ENCODE data around the gene SEC22C. TPM values are rescaled to one million over a fixed set of nuclear protein-coding genes. Genes with fewer than 3 reads are reported as not detected.

The SEC22C gene
- polyA plus RNA-seq, 1 donor (not counting 4 experiments of a cell fraction or from before 2014, with no cell fraction given) = 58.4 TPM

DNA sequence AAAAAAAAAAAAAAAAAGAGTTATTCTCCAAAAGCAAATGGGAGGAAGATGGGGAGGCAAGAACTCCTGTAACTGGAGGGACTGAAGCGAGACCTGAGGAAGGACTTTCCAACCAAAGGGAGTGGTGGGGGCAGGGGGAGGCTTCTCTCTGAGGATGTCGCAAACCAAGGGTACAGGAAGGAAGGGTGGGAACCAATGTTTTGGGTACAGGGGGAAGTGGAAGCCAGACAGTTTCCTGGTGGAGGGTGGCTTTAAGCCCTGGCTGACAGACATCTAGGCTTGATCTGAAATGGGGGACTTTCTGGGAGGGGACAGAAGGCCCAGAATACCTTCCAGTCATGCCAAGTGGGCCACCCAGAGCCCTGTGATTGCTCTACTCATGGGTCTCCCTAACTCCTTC, 52.3 kb downstream of the SEC22C start:
- Histone ChIP-seq H3K79me2 (ENCODE audit: control insufficient read depth, insufficient read depth, low read length) (no peaks in the 10 kb centered on the region), H3K27me3 (ENCODE audit: control insufficient read depth, extremely low read depth, insufficient read depth, low read length) (no peaks in the 10 kb centered on the region), H3K27ac (ENCODE audit: control insufficient read depth, insufficient read depth, low read length) (no peak overlapping the region), H3K9me3 (ENCODE audit: control insufficient read depth, low read depth, low read length) (no peaks in the 10 kb centered on the region), H4K20me1 (ENCODE audit: control insufficient read depth, extremely low read depth, insufficient read depth, low read length) (no peaks in the 10 kb centered on the region), H3K36me3 (ENCODE audit: control insufficient read depth in 2 of 2, extremely low read depth in 1 of 2, insufficient read depth in 2 of 2, low read length in 2 of 2) (no peaks in the 10 kb centered on the region), H3K9ac (ENCODE audit: control insufficient read depth, extremely low read depth, insufficient read depth, low read length) (no peak overlapping the region), H3K4me3 (ENCODE audit: control insufficient read depth in 2 of 3, extremely low read depth in 1 of 3, insufficient read depth in 2 of 3, low read depth in 1 of 3, low read length in 3 of 3) (no peak overlapping the region), H3K4me1 (ENCODE audit: control insufficient read depth, extremely low read depth, insufficient read depth, low read length) (peaks cover 5% of the 10 kb centered on the region), H3K4me2 (ENCODE audit: control insufficient read depth, extremely low read depth, insufficient read depth, low read depth, low read length) (no peak overlapping the region), H2AFZ (ENCODE audit: control insufficient read depth, low read length) (no peak overlapping the region), H3K9me1 (ENCODE audit: control insufficient read depth, extremely low read depth, insufficient read depth, low read length) (no peaks in the 10 kb centered on the region)
- dilution Hi-C loops (cut with MboI; ENCODE audit: extremely low pct_ligation_motif_present, low sequenced_read_pairs) = no loop called here
- TF ChIP-seq CTCF (optimal IDR thresholded peaks at IDR 0.05 in 1 of 3, IDR thresholded peaks at IDR 0.05 in 1 of 3, conservative IDR thresholded peaks at IDR 0.05 in 1 of 3; ENCODE audit: extremely low read depth in 1 of 3, insufficient read depth in 2 of 3, low read length in 3 of 3) (no peak), EZH2 (IDR thresholded peaks at IDR 0.05; ENCODE audit: low read length) (no peak)
- DNase-seq (ENCODE audit: low read depth, low spot score) (no peak), FAIRE-seq (no peak)

DNA sequence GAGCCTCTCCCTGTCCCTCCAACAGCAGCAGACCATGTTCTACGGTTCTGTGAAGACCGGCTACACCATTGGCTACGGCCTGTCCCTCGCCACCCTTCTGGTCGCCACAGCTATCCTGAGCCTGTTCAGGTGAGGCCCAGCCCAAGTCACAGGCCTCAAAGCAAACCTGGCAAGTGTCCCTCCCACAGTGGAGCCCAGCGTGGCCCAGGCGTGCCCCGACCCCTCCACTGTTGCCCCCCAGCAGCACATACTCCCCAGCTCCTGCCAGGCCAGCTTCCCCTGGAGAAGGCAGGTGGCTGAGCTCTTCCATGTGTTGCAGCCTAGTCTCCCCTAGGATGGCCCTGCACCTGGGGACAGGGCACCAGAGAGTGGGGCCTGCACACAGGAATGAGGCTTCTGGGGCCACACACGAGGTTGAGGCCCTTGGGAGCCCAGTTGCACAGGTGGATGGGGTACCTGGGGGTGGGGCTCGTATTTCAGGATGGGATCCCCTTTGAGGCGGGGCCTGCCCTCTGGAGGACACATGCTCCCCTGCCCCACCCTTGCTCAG, 54.3 kb downstream of the SEC22C start:
- no peak for FAIRE-seq
- Histone ChIP-seq H3K9me3 (ENCODE audit: control insufficient read depth, low read depth, low read length) (no peaks in the 10 kb centered on the region), H3K27me3 (ENCODE audit: control insufficient read depth, extremely low read depth, insufficient read depth, low read length) (no peaks in the 10 kb centered on the region), H2AFZ (ENCODE audit: control insufficient read depth, low read length) (no peak overlapping the region), H3K9me1 (ENCODE audit: control insufficient read depth, extremely low read depth, insufficient read depth, low read length) (no peaks in the 10 kb centered on the region), H3K9ac (ENCODE audit: control insufficient read depth, extremely low read depth, insufficient read depth, low read length) (no peak overlapping the region), H3K36me3 (ENCODE audit: control insufficient read depth in 2 of 2, extremely low read depth in 1 of 2, insufficient read depth in 2 of 2, low read length in 2 of 2) (no peaks in the 10 kb centered on the region), H3K79me2 (ENCODE audit: control insufficient read depth, insufficient read depth, low read length) (no peaks in the 10 kb centered on the region), H3K4me2 (ENCODE audit: control insufficient read depth, extremely low read depth, insufficient read depth, low read depth, low read length) (no peak overlapping the region), H3K27ac (ENCODE audit: control insufficient read depth, insufficient read depth, low read length) (no peak overlapping the region), H4K20me1 (ENCODE audit: control insufficient read depth, extremely low read depth, insufficient read depth, low read length) (no peaks in the 10 kb centered on the region), H3K4me1 (ENCODE audit: control insufficient read depth, extremely low read depth, insufficient read depth, low read length) (no peaks in the 10 kb centered on the region), H3K4me3 (ENCODE audit: control insufficient read depth in 2 of 3, extremely low read depth in 1 of 3, insufficient read depth in 2 of 3, low read depth in 1 of 3, low read length in 3 of 3) (no peak overlapping the region)
- TF ChIP-seq EZH2 (IDR thresholded peaks at IDR 0.05; ENCODE audit: low read length) = no peak
- TF ChIP-seq CTCF (optimal IDR thresholded peaks at IDR 0.05 in 1 of 3, IDR thresholded peaks at IDR 0.05 in 1 of 3, conservative IDR thresholded peaks at IDR 0.05 in 1 of 3; ENCODE audit: extremely low read depth in 1 of 3, insufficient read depth in 2 of 3, low read length in 3 of 3) = no peak
- no peak for DNase-seq (ENCODE audit: low read depth, low spot score)
- dilution Hi-C loops (cut with MboI; ENCODE audit: extremely low pct_ligation_motif_present, low sequenced_read_pairs) = no loop called here

All from keratinocyte (primary cell).